Ovary (tissue), 10 donors: ENCODE measurements around the gene PDP2. TPM values are rescaled to one million over a fixed set of nuclear protein-coding genes. Genes with fewer than 3 reads are reported as not detected.

ENCODE experiments used
- DNase-seq, 5 donors: peaks; one replicate each; pipeline ENCODE4 v3.0.0-alpha.2; 2019 to 2020
- H3K27ac ChIP-seq, 2 donors: fragments of 200-600 bp; one replicate each; pipeline versions ENCODE4 v1.5.1 to v1.8.0; 2019 to 2022
- H3K27me3 ChIP-seq: fragments of 200-600 bp; one replicate; pipeline ENCODE4 v1.8.0; 2022
- H3K36me3 ChIP-seq: fragments of 200-600 bp; sonication (generic); one replicate; pipeline ENCODE4 v1.5.1; 2019
- H3K4me1 ChIP-seq: one replicate; pipeline ENCODE4 v1.8.1; 2013; ENCODE audit warnings: mild to moderate bottlenecking, moderate library complexity; ENCODE audit not compliant: insufficient read depth
- H3K4me3 ChIP-seq: fragments of 200-600 bp; sonication (generic); one replicate; pipeline ENCODE4 v1.5.1; 2017
- H3K9me3 ChIP-seq, 2 donors: fragments of 200-600 bp in 1 of 2; sonication (generic) in 1 of 2; one replicate each; pipeline versions ENCODE4 v1.5.1 to v1.8.1; 2013 to 2019; ENCODE audit warnings: mild to moderate bottlenecking in 1 of 2, moderate library complexity in 1 of 2
- EP300 ChIP-seq: sonication (generic); formaldehyde crosslinking; IDR thresholded peaks from one replicate; pipeline ENCODE4 v1.6.1; 2017; ENCODE audit warnings: antibody characterized with exemption
- POLR2A ChIP-seq: fragments of 450-650 bp; IDR thresholded peaks from one replicate; pipeline ENCODE4 v1.6.1; 2017; ENCODE audit warnings: antibody characterized with exemption, mild to moderate bottlenecking, moderate library complexity
- WGBS, 3 donors: extraction: QIAGEN DNeasy Blood & Tissue Kit in 1 of 3; methylation state at CpG; one replicate each; pipeline versions ENCODE4 v1.1.5 to v1.1.7; 2013 to 2017; 5-methylcytosine and 5-hydroxymethylcytosine counted together
- intact Hi-C, 4 donors: fragments of 100-400 bp; cut with DNase I; formaldehyde crosslinking; loops; one replicate each; pipeline versions ENCODE4 v1.11.0 to v1.15.1; 2022 to 2023
- long read RNA-seq, 3 donors: library from polyadenylated mRNA in 2 of 3; unstranded in 2 of 3; transcript quantifications; one replicate each; pipeline ENCODE4 v2.0.0 and lab custom pipeline, GENCODE V29; 2021 to 2026
- polyA plus RNA-seq, 2 donors: library from polyadenylated mRNA; stranded (reverse); fragments of 200-250 nt in 1 of 2; fragments of 350-450 nt in 1 of 2; fragmentation: Illumina TruSeq in 1 of 2; extraction: RNeasy Lipid Tissue Mini Kit (QIAGEN cat#74804) in 1 of 2; gene quantifications; one replicate each; pipeline ENCODE4 v1.2.3, GENCODE V29; 2013 to 2014
- total RNA-seq, 7 donors: library from RNA; depleted of rRNA in 2 of 7; stranded (reverse); fragments of >200 nt in 2 of 7; fragmentation: NEBNext Ultra II Directional in 3 of 7; extraction: Animal tissue kit (Norgen Biotek cat#: 25700) in 3 of 7; gene quantifications; one replicate each; pipeline versions ENCODE4 v1.1.0 to v1.2.4, GENCODE V29; 2016 to 2023
- TF ChIP-seq, protein P1 (sequence below), 3 donors: fragments of 450-650 bp in 2 of 3; fragments of 200-600 bp in 1 of 3; IDR thresholded peaks; one replicate each; pipeline versions ENCODE4 v1.5.1 to v1.8.0; 2016 to 2022; ENCODE audit warnings: antibody characterized with exemption in 3 of 3, mild to moderate bottlenecking in 1 of 3
- donor health status: DM: no; HTN: no; CAD: no; lungs with moderate emphysema.
- donor health status: DM: no; HTN: no; CAD: no.
- donor health status: Bipolar disorder and iron deficiency.
- donor health status: DM: yes; HTN: yes; CAD: no.
- donor health status: DM: no; HTN: no; CAD: no.
- donor health status: DM: yes; HTN: yes; CAD: no.

The PDP2 gene, protein sequence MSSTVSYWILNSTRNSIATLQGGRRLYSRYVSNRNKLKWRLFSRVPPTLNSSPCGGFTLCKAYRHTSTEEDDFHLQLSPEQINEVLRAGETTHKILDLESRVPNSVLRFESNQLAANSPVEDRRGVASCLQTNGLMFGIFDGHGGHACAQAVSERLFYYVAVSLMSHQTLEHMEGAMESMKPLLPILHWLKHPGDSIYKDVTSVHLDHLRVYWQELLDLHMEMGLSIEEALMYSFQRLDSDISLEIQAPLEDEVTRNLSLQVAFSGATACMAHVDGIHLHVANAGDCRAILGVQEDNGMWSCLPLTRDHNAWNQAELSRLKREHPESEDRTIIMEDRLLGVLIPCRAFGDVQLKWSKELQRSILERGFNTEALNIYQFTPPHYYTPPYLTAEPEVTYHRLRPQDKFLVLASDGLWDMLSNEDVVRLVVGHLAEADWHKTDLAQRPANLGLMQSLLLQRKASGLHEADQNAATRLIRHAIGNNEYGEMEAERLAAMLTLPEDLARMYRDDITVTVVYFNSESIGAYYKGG
- total RNA-seq, result 10 to 100 TPM in 5 of 7 donors, 1 to 10 TPM in 2; 3.9 to 23.3 (median 18.5) TPM
- 10 to 100 TPM in 1 of 2 donors, 1 to 10 TPM in 1; 9.4 to 27.9 TPM for polyA plus RNA-seq
- long read RNA-seq, donor 1, full-length matches to known transcripts, result 6 of 17 reads
- long read RNA-seq, donor 1, partial matches to known transcripts, result 3 of 17 reads
- long read RNA-seq, donor 1, other reads (novel, unspliced or antisense), result 8 of 17 reads
- long read RNA-seq, donor 2, full-length matches to known transcripts, result 4 of 4 reads
- long read RNA-seq, donor 2, partial matches to known transcripts, result 0 of 4 reads
- long read RNA-seq, donor 2, other reads (novel, unspliced or antisense), result 0 of 4 reads
- long read RNA-seq, donor 3, full-length matches to known transcripts, result 5 of 8 reads
- long read RNA-seq, donor 3, partial matches to known transcripts, result 1 of 8 reads
- long read RNA-seq, donor 3, other reads (novel, unspliced or antisense), result 2 of 8 reads

DNA sequence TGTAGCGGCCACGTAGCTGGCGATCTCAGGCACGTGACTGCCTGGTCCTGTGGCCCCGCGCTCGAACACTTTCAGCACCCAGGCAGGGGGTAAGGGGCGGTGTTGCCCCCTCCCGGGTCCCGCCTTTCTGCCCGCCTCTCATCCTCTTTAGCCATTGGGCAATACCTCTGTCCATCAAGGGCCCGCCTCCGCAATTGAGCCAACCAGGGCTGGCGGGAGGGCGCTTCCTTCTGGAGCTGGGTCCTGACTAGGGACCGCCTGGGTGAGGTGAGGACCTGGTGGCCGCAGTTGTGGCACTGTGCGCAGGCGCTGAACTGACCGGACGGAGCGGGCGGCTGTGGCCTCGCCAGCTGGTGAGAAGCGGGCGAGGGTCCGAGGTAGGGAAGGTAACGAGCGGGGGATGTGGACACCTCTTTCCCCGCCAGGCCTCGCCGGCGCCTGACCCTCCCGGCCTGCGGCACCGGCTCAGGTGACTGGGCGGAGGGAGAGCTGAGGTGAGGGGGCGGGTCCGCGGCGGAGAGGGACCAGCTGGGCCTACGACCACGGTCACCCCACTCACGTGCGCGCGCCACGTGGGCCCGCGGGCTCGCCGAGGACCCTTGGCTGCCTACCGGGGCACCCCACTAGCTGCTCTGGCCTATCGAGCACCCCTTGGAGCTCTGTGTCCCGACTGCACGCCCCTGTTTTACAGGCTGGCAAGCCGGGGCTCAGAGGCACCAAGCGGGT, at the start of gene PDP2:
TSS of gene PDP2 (plus strand) at position 228 of the 726 bp plus-strand sequence. CDS start 3,770 bp downstream, outside the sequence.
- Histone ChIP-seq H3K4me1 (peaks cover 3% of the 10 kb centered on the region), H3K4me3 (peak within 1 kb of the TSS; percentile 62), H3K27ac (peak within 1 kb of the TSS; percentile 46 to 77), H3K36me3 (no peaks in the 10 kb centered on the region), H3K27me3 (no peaks in the 10 kb centered on the region), H3K9me3 (no peaks in the 10 kb centered on the region)
- peak; percentile 94 to 96 (median 95) for DNase-seq
- intact Hi-C loops, result no loop called here
- 1% methylated on average over 41 to 58 of the region's 58 CpGs for WGBS, 3 donors
- TF ChIP-seq EP300 (no peak), POLR2A (peak; percentile 67)
- TF ChIP-seq, protein P1, sequence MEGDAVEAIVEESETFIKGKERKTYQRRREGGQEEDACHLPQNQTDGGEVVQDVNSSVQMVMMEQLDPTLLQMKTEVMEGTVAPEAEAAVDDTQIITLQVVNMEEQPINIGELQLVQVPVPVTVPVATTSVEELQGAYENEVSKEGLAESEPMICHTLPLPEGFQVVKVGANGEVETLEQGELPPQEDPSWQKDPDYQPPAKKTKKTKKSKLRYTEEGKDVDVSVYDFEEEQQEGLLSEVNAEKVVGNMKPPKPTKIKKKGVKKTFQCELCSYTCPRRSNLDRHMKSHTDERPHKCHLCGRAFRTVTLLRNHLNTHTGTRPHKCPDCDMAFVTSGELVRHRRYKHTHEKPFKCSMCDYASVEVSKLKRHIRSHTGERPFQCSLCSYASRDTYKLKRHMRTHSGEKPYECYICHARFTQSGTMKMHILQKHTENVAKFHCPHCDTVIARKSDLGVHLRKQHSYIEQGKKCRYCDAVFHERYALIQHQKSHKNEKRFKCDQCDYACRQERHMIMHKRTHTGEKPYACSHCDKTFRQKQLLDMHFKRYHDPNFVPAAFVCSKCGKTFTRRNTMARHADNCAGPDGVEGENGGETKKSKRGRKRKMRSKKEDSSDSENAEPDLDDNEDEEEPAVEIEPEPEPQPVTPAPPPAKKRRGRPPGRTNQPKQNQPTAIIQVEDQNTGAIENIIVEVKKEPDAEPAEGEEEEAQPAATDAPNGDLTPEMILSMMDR (IDR thresholded peaks at IDR 0.05), result peak in 1 of 3 donors; percentile 34

DNA sequence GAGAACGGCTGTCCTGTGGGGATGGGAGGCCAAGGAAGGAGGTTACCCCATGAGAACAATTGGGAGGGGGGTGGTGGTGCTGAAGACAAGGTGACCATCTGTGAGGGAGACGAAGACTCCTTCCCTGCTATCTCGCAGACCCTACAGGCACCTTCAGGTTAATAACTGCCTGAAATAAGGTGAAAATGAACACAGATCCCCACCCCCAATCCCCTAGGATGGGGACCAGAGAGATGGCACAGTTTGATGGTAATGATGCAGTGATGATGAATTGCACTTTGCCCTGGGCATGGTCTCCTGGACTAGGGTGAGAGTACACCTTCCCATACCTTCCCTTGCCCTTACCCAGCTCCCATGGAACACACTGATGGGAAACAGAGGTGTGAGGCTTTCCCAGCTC, 48.1 kb upstream of the PDP2 start:
- Histone ChIP-seq H3K9me3 (no peaks in the 10 kb centered on the region), H3K4me3 (no peak overlapping the region), H3K27me3 (no peaks in the 10 kb centered on the region), H3K36me3 (no peaks in the 10 kb centered on the region), H3K4me1 (peaks cover 5% of the 10 kb centered on the region), H3K27ac (no peak overlapping the region)
- 69 to 82% (median 81%) methylated on average over 3 of the region's 3 CpGs for WGBS, 3 donors
- no peak for DNase-seq
- intact Hi-C loops, result no loop called here
- no peak for TF ChIP-seq POLR2A
- TF ChIP-seq EP300, result no peak
- TF ChIP-seq, protein P1 (IDR thresholded peaks at IDR 0.05), result no peak

DNA sequence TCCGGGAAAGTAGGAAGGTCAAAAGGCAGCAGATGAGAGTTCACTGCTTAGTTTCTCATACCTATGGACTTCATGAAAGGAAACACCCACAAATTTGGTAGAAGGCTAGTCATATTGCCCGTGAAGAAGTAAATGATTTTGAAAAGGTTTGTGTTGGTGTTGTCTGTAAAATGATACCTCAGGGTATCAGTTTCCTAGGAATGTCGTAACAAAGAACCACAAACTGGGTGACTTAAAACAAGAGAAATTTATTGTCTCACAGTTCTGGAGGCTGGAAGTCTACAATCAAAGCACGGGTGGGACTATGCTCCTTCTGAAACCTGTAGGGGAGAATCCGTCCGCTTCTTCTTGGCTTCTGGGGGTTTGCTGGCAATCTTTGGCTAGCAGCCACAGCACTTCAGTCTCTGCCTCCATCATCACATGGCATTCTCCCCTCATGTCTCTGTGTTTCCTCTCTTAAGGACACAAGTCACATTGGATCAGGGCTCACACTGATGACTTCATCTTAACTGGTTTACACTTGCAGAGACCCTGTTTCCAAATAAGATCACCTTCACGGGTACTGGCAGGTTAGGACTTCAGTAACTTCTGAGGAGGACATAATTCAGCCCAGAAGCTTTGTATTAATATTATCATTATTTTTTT, 47.5 kb upstream of the PDP2 start:
- intact Hi-C loops, result no loop called here
- Histone ChIP-seq H3K4me1 (peaks cover 5% of the 10 kb centered on the region), H3K9me3 (no peaks in the 10 kb centered on the region), H3K36me3 (no peaks in the 10 kb centered on the region), H3K4me3 (no peak overlapping the region), H3K27ac (no peak overlapping the region), H3K27me3 (no peaks in the 10 kb centered on the region)
- no peak for DNase-seq
- no peak for TF ChIP-seq POLR2A
- no peak for TF ChIP-seq EP300
- TF ChIP-seq, protein P1 (IDR thresholded peaks at IDR 0.05), result no peak
- WGBS, 3 donors, result 50 to 61% (median 57%) methylated on average over 7 of the region's 7 CpGs
